ENCODE results near the gene BTBD7. TPM values are rescaled to one million over a fixed set of nuclear protein-coding genes. Genes with fewer than 3 reads are reported as not detected.

BTBD7 gene
- total RNA-seq, 1 donor from 2014 or later, result 39.1 TPM

- Histone ChIP-seq H3K4me3 (ENCODE audit: low read length in 3 of 3) (no peak overlapping the region), H3K27ac (ENCODE audit: low read depth, low read length) (no peak overlapping the region), H3K9me3 (ENCODE audit: control insufficient read depth in 3 of 3, low read length in 3 of 3) (no peaks in the 10 kb centered on the region), H3K27me3 (ENCODE audit: control insufficient read depth in 3 of 3, insufficient read depth in 3 of 3, low read length in 3 of 3) (no peaks in the 10 kb centered on the region), H3K9ac (ENCODE audit: low read depth in 1 of 3, low read length in 3 of 3) (no peak overlapping the region), H3K36me3 (ENCODE audit: control insufficient read depth in 3 of 3, insufficient read depth in 3 of 3, low read length in 3 of 3) (no peaks in the 10 kb centered on the region), H3K4me1 (ENCODE audit: control insufficient read depth in 3 of 3, insufficient read depth in 3 of 3, low read length in 3 of 3) (peaks cover 12 to 33% (median 21%) of the 10 kb centered on the region in 3 donors)
These were observed 2.2 kb downstream of the BTBD7 start for GRCh38 chr14:93330609-93331000.

- Histone ChIP-seq H3K4me1 (ENCODE audit: control insufficient read depth in 3 of 3, insufficient read depth in 3 of 3, low read length in 3 of 3) (peaks cover 12 to 33% (median 21%) of the 10 kb centered on the region in 3 donors), H3K36me3 (ENCODE audit: control insufficient read depth in 3 of 3, insufficient read depth in 3 of 3, low read length in 3 of 3) (no peaks in the 10 kb centered on the region), H3K27ac (ENCODE audit: low read depth, low read length) (no peak overlapping the region), H3K27me3 (ENCODE audit: control insufficient read depth in 3 of 3, insufficient read depth in 3 of 3, low read length in 3 of 3) (no peaks in the 10 kb centered on the region), H3K4me3 (ENCODE audit: low read length in 3 of 3) (no peak overlapping the region), H3K9ac (ENCODE audit: low read depth in 1 of 3, low read length in 3 of 3) (no peak overlapping the region), H3K9me3 (ENCODE audit: control insufficient read depth in 3 of 3, low read length in 3 of 3) (no peaks in the 10 kb centered on the region)
These were observed 2.7 kb downstream of the BTBD7 start for GRCh38 chr14:93329965-93330608.

GRCh38 chr14:93328546-93328945 lies 4.3 kb downstream of the BTBD7 start:
- Histone ChIP-seq H3K9ac (ENCODE audit: low read depth in 1 of 3, low read length in 3 of 3) (no peak overlapping the region), H3K36me3 (ENCODE audit: control insufficient read depth in 3 of 3, insufficient read depth in 3 of 3, low read length in 3 of 3) (peaks cover 0 to 6% (median 6%) of the 10 kb centered on the region in 3 donors), H3K4me3 (ENCODE audit: low read length in 3 of 3) (no peak overlapping the region), H3K4me1 (ENCODE audit: control insufficient read depth in 3 of 3, insufficient read depth in 3 of 3, low read length in 3 of 3) (peaks cover 8 to 27% (median 14%) of the 10 kb centered on the region in 3 donors), H3K27ac (ENCODE audit: low read depth, low read length) (no peak overlapping the region), H3K9me3 (ENCODE audit: control insufficient read depth in 3 of 3, low read length in 3 of 3) (no peaks in the 10 kb centered on the region), H3K27me3 (ENCODE audit: control insufficient read depth in 3 of 3, insufficient read depth in 3 of 3, low read length in 3 of 3) (no peaks in the 10 kb centered on the region)

GRCh38 chr14:93326196-93326595 lies 6.6 kb downstream of the BTBD7 start:
- Histone ChIP-seq H3K4me1 (ENCODE audit: control insufficient read depth in 3 of 3, insufficient read depth in 3 of 3, low read length in 3 of 3) (peaks cover 2 to 16% (median 7%) of the 10 kb centered on the region in 3 donors), H3K9me3 (ENCODE audit: control insufficient read depth in 3 of 3, low read length in 3 of 3) (no peaks in the 10 kb centered on the region), H3K9ac (ENCODE audit: low read depth in 1 of 3, low read length in 3 of 3) (no peak overlapping the region), H3K4me3 (ENCODE audit: low read length in 3 of 3) (no peak overlapping the region), H3K36me3 (ENCODE audit: control insufficient read depth in 3 of 3, insufficient read depth in 3 of 3, low read length in 3 of 3) (peaks cover 0 to 6% (median 6%) of the 10 kb centered on the region in 3 donors), H3K27ac (ENCODE audit: low read depth, low read length) (no peak overlapping the region), H3K27me3 (ENCODE audit: control insufficient read depth in 3 of 3, insufficient read depth in 3 of 3, low read length in 3 of 3) (no peaks in the 10 kb centered on the region)

GRCh38 chr14:93323600-93324174 lies 9.1 kb downstream of the BTBD7 start:
- no peaks in the 10 kb centered on the region for H3K27me3 ChIP-seq (ENCODE audit: control insufficient read depth in 3 of 3, insufficient read depth in 3 of 3, low read length in 3 of 3)
- no peak overlapping the region for H3K27ac ChIP-seq (ENCODE audit: low read depth, low read length)
- no peak overlapping the region for H3K4me3 ChIP-seq (ENCODE audit: low read length in 3 of 3)
- H3K9me3 ChIP-seq (ENCODE audit: control insufficient read depth in 3 of 3, low read length in 3 of 3), result no peaks in the 10 kb centered on the region
- no peaks in the 10 kb centered on the region for H3K4me1 ChIP-seq (ENCODE audit: control insufficient read depth in 3 of 3, insufficient read depth in 3 of 3, low read length in 3 of 3)
- no peak overlapping the region for H3K9ac ChIP-seq (ENCODE audit: low read depth in 1 of 3, low read length in 3 of 3)
- H3K36me3 ChIP-seq (ENCODE audit: control insufficient read depth in 3 of 3, insufficient read depth in 3 of 3, low read length in 3 of 3), result peaks cover 0 to 6% (median 6%) of the 10 kb centered on the region in 3 donors

GRCh38 chr14:93322929-93323599 lies 9.8 kb downstream of the BTBD7 start:
- Histone ChIP-seq H3K9ac (ENCODE audit: low read depth in 1 of 3, low read length in 3 of 3) (no peak overlapping the region), H3K4me3 (ENCODE audit: low read length in 3 of 3) (no peak overlapping the region), H3K9me3 (ENCODE audit: control insufficient read depth in 3 of 3, low read length in 3 of 3) (no peaks in the 10 kb centered on the region), H3K4me1 (ENCODE audit: control insufficient read depth in 3 of 3, insufficient read depth in 3 of 3, low read length in 3 of 3) (no peaks in the 10 kb centered on the region), H3K27ac (ENCODE audit: low read depth, low read length) (no peak overlapping the region), H3K36me3 (ENCODE audit: control insufficient read depth in 3 of 3, insufficient read depth in 3 of 3, low read length in 3 of 3) (peaks cover 0 to 6% (median 6%) of the 10 kb centered on the region in 3 donors), H3K27me3 (ENCODE audit: control insufficient read depth in 3 of 3, insufficient read depth in 3 of 3, low read length in 3 of 3) (no peaks in the 10 kb centered on the region)

- no peaks in the 10 kb centered on the region for H3K9me3 ChIP-seq (ENCODE audit: control insufficient read depth in 3 of 3, low read length in 3 of 3)
- no peak overlapping the region for H3K4me3 ChIP-seq (ENCODE audit: low read length in 3 of 3)
- H3K27ac ChIP-seq (ENCODE audit: low read depth, low read length), result no peak overlapping the region
- no peaks in the 10 kb centered on the region for H3K27me3 ChIP-seq (ENCODE audit: control insufficient read depth in 3 of 3, insufficient read depth in 3 of 3, low read length in 3 of 3)
- peaks cover 0 to 13% (median 4%) of the 10 kb centered on the region in 3 donors for H3K4me1 ChIP-seq (ENCODE audit: control insufficient read depth in 3 of 3, insufficient read depth in 3 of 3, low read length in 3 of 3)
- H3K9ac ChIP-seq (ENCODE audit: low read depth in 1 of 3, low read length in 3 of 3), result no peak overlapping the region
- peaks cover 0 to 6% (median 6%) of the 10 kb centered on the region in 3 donors for H3K36me3 ChIP-seq (ENCODE audit: control insufficient read depth in 3 of 3, insufficient read depth in 3 of 3, low read length in 3 of 3)
These were observed 12.3 kb downstream of the BTBD7 start for GRCh38 chr14:93320489-93320888.

GRCh38 chr14:93319958-93320357 lies 12.9 kb downstream of the BTBD7 start:
- Histone ChIP-seq H3K4me1 (ENCODE audit: control insufficient read depth in 3 of 3, insufficient read depth in 3 of 3, low read length in 3 of 3) (peaks cover 0 to 13% (median 4%) of the 10 kb centered on the region in 3 donors), H3K36me3 (ENCODE audit: control insufficient read depth in 3 of 3, insufficient read depth in 3 of 3, low read length in 3 of 3) (peaks cover 0 to 6% (median 6%) of the 10 kb centered on the region in 3 donors), H3K9me3 (ENCODE audit: control insufficient read depth in 3 of 3, low read length in 3 of 3) (no peaks in the 10 kb centered on the region), H3K27ac (ENCODE audit: low read depth, low read length) (no peak overlapping the region), H3K9ac (ENCODE audit: low read depth in 1 of 3, low read length in 3 of 3) (no peak overlapping the region), H3K27me3 (ENCODE audit: control insufficient read depth in 3 of 3, insufficient read depth in 3 of 3, low read length in 3 of 3) (no peaks in the 10 kb centered on the region), H3K4me3 (ENCODE audit: low read length in 3 of 3) (no peak overlapping the region)

GRCh38 chr14:93319494-93319893 lies 13.3 kb downstream of the BTBD7 start:
- no peak overlapping the region for H3K27ac ChIP-seq (ENCODE audit: low read depth, low read length)

GRCh38 chr14:93318927-93319326 lies 13.9 kb downstream of the BTBD7 start:
- H3K27me3 ChIP-seq (ENCODE audit: control insufficient read depth in 3 of 3, insufficient read depth in 3 of 3, low read length in 3 of 3), result no peaks in the 10 kb centered on the region
- H3K9me3 ChIP-seq (ENCODE audit: control insufficient read depth in 3 of 3, low read length in 3 of 3), result no peaks in the 10 kb centered on the region

More at GRCh38 chr14:93319494-93319893, 13.3 kb downstream of the BTBD7 start:
- Histone ChIP-seq H3K4me3 (ENCODE audit: low read length in 3 of 3) (no peak overlapping the region), H3K9me3 (ENCODE audit: control insufficient read depth in 3 of 3, low read length in 3 of 3) (no peaks in the 10 kb centered on the region), H3K4me1 (ENCODE audit: control insufficient read depth in 3 of 3, insufficient read depth in 3 of 3, low read length in 3 of 3) (peaks cover 0 to 13% (median 4%) of the 10 kb centered on the region in 3 donors), H3K9ac (ENCODE audit: low read depth in 1 of 3, low read length in 3 of 3) (no peak overlapping the region), H3K27me3 (ENCODE audit: control insufficient read depth in 3 of 3, insufficient read depth in 3 of 3, low read length in 3 of 3) (no peaks in the 10 kb centered on the region), H3K36me3 (ENCODE audit: control insufficient read depth in 3 of 3, insufficient read depth in 3 of 3, low read length in 3 of 3) (peaks cover 0 to 6% (median 5%) of the 10 kb centered on the region in 3 donors)

More at GRCh38 chr14:93318927-93319326, 13.9 kb downstream of the BTBD7 start:
- Histone ChIP-seq H3K4me1 (ENCODE audit: control insufficient read depth in 3 of 3, insufficient read depth in 3 of 3, low read length in 3 of 3) (peaks cover 0 to 13% (median 4%) of the 10 kb centered on the region in 3 donors), H3K36me3 (ENCODE audit: control insufficient read depth in 3 of 3, insufficient read depth in 3 of 3, low read length in 3 of 3) (peaks cover 0 to 4% (median 3%) of the 10 kb centered on the region in 3 donors), H3K9ac (ENCODE audit: low read depth in 1 of 3, low read length in 3 of 3) (no peak overlapping the region), H3K4me3 (ENCODE audit: low read length in 3 of 3) (no peak overlapping the region), H3K27ac (ENCODE audit: low read depth, low read length) (no peak overlapping the region)
